ENCODE results near the gene SLAMF1.
"Not testable (repeated sequence)": the region's sequence is repeated elsewhere in the genome, so short reads cannot be mapped to it uniquely, and the experiment has no call there.

DNA sequence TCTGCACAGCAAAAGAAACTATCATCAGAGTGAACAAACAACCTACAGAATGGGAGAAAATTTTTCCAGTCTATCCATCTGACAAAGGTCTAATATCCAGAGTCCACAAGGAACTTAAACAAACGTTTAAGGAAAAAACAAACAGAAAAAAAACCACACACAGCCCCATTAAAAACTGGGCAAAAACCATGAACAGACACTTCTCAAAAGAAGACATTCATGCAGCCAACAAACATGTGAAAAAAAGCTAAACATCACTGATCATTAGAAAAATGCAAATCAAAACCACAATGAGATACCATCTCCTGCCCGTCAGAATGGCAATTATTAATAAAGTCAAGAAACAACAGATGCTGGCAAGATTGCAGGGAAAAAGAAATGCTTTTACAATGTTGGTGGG is 84.1 kb downstream of the SLAMF1 start:
- not testable (repeated sequence) for TF ChIP-seq CTCF (IDR thresholded peaks at IDR 0.05; ENCODE audit: low read length); EZH2phosphoT487 (IDR thresholded peaks at IDR 0.05; ENCODE audit: low read length); EZH2 (optimal IDR thresholded peaks at IDR 0.05; ENCODE audit: low read depth, low read length)

Data from MM.1S (cell line).